MV-4-11 (cell line): ENCODE measurements around the gene NLRP3.

Experiments
- DNase-seq: peaks from one replicate; lab custom pipeline; 2025; lab: John Stamatoyannopoulos, UW

Gene NLRP3

GRCh38 chr1:247437551-247438505 is 21.9 kb downstream of the NLRP3 start:
- DNase-seq: peak; percentile 86

DNA sequence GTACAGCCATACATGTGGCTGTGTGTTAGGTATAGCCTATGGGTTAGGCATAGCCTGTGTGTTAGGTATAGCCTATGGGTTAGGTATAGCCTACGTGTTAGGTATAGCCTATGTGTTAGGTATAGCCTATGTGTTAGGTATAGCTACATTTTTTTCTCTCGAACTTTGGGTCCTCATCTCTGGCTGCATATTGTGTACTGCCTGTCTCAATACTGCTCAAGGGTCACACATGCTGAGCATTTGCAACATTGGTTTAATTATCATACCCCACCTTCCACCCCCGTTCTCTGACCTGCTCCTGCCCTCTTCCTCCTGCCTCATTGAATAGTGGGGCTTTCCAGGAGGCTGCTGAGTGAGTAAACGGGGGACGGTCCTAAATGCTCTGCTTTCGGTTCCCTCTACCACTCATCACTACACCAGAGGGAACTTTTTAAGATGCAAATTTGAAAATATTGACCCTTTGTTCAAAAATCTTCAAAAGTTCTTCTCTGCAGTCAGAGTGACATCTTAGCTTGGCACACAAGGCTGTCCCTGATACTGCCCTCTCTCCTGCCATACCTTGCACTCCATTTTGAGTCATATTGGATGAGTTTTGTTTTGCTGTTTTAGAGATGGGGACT is 24.1 kb downstream of the NLRP3 start:
- peak; percentile 47 for DNase-seq

GRCh38 chr1:247441606-247442005 is 25.6 kb downstream of the NLRP3 start:
- DNase-seq: no peak

- no peak for DNase-seq
Observed at GRCh38 chr1:247442164-247442563, 26.2 kb downstream of the NLRP3 start.

DNA sequence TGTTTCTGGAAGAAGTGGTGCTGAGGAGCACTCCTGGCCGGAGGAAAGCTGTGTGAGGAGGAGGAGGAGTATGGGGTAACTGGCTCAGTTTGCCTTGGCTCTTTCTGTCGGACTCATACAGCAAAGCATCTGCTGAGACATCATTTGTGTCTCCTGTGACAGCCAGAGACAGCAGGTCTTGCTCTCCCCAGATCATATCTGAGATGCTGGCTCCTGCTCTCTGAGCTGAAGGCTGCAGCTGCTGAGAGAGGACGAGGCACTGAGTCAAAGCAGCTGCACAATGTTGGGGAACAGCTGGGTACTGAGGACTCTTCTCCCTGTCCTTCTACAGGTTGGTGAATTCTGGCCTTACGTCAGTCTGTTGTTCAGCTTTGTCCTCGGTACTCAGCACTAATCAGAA is 27.7 kb downstream of the NLRP3 start:
- no peak for DNase-seq

GRCh38 chr1:247444571-247444970 is 28.6 kb downstream of the NLRP3 start:
- no peak for DNase-seq

- DNase-seq: peak; percentile 52
Observed at GRCh38 chr1:247445526-247446356, 29.8 kb downstream of the NLRP3 start.

DNA sequence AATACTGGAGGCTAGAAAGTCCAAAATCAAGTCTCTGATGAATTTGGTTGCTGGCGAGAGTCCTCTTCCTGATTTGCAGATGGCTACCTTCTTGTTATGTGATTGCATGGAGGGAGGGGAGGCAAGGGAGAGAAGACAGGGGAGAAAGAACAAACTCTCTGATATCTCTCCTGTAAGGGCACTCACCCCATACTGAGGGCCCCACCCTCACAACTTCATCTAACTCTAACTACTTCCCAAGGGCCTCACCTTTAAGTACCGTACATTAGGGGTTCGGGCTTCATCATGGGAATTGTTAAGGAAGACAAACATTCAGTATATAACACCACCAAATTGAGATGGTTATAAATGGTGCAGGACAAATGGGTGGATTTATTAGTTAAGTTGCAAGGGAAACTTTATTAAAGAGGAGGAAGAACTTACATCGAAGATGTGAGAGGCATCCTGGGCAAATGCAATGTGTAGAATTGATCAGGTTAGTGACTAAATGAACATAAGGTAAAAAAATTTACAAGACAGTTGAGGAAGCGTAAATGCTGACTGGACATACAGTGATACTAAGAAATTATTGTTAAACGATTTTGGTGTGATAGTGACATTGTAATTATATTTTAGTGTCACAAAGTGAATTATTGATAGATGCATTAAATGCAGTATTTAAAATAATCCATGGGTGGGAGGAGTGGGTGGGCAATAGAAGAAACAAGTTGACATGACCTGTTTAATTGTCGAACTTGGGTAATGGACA is 31.4 kb downstream of the NLRP3 start:
- no peak for DNase-seq

DNA sequence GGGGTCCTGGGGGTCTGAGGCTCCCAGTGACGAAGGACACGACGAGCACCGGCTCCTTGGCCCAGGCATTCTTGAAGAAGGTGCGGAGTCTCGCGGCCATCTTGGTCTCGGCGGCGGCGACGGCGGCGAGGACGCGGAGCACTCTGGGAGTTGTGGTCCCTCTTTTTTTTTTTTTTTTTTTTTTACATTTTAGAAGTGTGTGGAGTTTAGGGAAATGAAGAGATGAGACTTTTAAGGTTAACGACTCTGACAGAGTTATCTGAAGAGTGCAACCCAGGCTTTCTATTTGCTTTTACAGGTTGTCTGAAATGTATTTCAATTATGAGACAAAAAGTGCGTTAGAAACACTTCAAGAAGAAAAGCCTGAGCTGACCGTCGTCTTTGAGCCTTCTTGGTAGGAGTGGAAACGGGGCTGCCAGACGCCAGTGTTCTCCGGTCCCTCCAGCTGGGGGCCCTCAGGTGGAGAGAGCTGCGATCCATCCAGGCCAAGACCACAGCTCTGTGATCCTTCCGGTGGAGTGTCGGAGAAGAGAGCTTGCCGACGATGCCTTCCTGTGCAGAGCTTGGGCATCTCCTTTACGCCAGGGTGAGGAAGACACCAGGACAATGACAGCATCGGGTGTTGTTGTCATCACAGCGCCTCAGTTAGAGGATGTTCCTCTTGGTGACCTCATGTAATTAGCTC is 32.3 kb downstream of the NLRP3 start:
- DNase-seq: no peak

GRCh38 chr1:247451388-247452010 is 35.5 kb downstream of the NLRP3 start:
- no peak for DNase-seq

GRCh38 chr1:247452447-247453039 is 36.6 kb downstream of the NLRP3 start:
- DNase-seq: no peak

- peak; percentile 31 for DNase-seq
Observed at GRCh38 chr1:247453245-247453644, 37.3 kb downstream of the NLRP3 start.

DNA sequence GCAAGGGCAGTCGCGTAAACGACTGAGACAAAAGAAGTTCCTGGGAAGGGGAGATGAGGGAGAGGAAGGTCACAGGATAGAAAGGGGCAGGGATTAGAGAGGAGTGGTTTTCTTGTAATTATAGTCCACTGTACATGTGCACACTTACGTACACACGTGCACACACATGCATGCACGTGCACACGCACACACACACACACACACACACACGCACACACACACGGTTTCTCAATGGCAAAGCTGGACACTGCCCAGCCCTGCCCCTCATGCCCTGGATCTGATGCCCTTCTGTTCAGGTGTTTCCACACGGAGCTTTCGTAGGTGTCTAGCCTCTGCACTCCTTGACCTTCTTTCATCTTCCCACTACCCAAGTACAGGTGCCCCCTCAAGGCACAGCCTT is 38.0 kb downstream of the NLRP3 start:
- DNase-seq: no peak

GRCh38 chr1:247456021-247456420 is 40.0 kb downstream of the NLRP3 start:
- peak; percentile 50 for DNase-seq

DNA sequence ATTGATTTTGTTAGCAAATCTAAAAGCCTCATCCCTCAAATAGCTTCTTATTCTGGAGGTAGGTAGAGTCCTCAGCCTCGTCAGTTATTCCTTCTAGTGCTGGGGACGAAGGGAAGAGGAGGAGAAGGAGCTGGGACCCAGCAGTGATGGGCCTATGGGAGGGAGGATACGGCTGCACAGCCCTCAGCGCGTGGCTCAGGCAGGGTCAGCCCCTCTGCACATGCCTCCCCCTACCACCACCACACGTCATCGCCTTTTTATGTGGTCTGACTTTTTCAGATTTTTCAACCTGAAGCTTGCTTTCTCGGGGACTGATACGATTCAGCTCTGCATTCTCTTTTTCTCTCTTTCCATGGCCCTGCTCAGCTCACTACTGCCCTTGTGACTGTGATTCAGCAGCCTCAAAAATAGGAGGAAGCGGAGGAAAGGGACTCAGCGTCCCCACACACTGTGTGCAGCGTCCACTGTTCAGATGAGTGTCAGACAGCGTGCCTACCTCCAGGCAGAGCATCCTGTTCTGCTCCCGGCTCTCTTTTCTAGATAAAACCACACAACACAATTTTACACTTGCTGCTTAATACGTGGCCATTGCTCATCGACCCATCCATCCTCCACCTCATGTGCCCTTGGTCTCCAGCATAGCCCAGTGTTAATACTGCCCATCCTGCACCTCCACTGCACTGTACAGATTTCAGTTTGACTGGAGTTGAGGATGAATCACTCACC is 41.1 kb downstream of the NLRP3 start:
- DNase-seq: no peak

DNA sequence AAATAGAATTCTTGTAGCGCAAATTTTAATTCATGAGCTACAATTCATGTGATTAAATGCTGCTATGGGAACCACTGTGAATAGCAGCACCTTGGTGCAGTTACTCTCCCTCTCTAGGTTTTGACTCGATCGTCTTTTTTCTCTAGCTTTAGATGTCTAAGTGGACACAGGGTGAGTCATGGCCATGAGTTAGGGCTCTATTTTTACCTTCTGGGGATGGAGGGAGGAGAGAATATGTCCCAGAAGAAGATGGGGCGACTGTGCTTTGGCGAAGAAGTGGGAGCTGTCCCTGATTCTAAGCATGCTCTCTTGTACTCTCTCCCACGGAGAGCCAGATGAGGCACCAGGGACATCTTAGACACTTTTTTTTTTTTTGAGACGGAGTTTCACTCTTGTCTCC is 43.5 kb downstream of the NLRP3 start:
- DNase-seq: no peak

- no peak for DNase-seq
Observed at GRCh38 chr1:247465796-247466195, 49.8 kb downstream of the NLRP3 start.

DNA sequence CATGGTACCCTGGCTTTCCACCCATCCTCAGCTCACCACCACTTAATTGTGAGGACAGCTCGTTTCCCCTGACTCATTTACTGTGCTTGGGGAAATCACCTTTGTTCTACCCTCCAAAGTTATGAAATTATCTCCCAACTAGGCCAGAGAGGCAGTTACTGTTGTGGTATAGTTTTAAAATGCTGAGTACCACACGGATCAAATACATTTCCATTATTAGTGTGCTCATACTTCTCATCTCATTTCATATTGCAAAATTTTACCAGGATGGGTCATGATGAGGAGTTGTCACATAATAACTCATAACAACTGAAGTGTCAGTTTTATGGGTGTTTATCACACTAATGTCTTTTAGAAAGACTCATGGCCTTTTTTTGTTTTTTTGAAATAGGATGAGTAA is 51.2 kb downstream of the NLRP3 start:
- DNase-seq: no peak

DNA sequence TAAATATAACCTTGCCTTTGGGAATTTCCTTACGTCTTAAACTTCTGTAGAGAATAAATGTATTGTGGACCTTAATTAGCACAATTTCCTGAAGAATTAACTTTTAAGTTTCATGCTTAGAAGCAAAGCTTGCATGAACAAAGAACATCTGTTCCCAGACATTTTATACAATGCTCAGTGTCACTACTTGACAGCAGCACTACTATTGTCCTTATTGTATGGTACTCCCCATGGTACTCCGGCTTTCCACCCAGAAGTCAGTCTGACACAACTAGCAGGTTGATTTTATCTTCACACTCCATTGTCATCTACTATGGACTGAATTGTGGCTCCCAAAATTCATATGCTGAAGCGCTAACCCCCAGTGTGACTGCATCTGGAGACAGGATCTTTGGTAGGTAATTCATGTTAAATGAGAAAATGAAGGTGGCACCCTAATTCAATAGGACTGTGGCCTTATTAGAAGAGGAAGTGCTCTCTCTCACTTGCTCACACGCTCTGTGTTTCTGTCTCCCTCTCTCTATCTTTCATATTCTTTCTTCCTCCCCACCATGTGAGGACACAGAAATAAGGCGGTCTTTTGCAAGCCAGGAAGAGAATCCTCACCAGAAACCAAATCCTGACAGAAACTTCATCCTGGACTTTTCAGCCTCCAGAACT is 52.6 kb downstream of the NLRP3 start:
- peak; percentile 11 for DNase-seq
